Ishikawa (cell line): ENCODE results near the gene ERICH3.

Source experiments
- CEBPB ChIP-seq: IDR thresholded peaks from 2 replicates; pipeline ENCODE4 v1.6.1; 2012
- FOXM1 ChIP-seq: IDR thresholded peaks from 2 replicates; pipeline ENCODE4 v1.6.1; 2012; ENCODE audit warnings: low read depth, borderline replicate concordance
- NFIC ChIP-seq: IDR thresholded peaks from 2 replicates; pipeline ENCODE4 v1.6.1; 2012
- RAD21 ChIP-seq: IDR thresholded peaks from 2 replicates; pipeline ENCODE4 v1.6.1; 2012; ENCODE audit warnings: low read depth
- TAF1 ChIP-seq: IDR thresholded peaks from 2 replicates; pipeline ENCODE4 v1.6.1; 2012; ENCODE audit warnings: low read depth, mild to moderate bottlenecking
- TCF12 ChIP-seq: IDR thresholded peaks from 2 replicates; pipeline ENCODE4 v1.6.1; 2012; ENCODE audit warnings: low read depth
- YY1 ChIP-seq: IDR thresholded peaks from 2 replicates; pipeline ENCODE4 v1.6.1; 2012; ENCODE audit warnings: low read depth
- TF ChIP-seq, protein P1 (sequence below): IDR thresholded peaks from 2 replicates; pipeline ENCODE4 v1.6.1; 2012
- TF ChIP-seq, protein P2 (sequence below): IDR thresholded peaks from 2 replicates; pipeline ENCODE4 v1.6.1; 2012; ENCODE audit warnings: low read depth, mild to moderate bottlenecking

- TF ChIP-seq YY1: no peak
- TF ChIP-seq, protein P1, sequence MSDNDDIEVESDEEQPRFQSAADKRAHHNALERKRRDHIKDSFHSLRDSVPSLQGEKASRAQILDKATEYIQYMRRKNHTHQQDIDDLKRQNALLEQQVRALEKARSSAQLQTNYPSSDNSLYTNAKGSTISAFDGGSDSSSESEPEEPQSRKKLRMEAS: no peak
- no peak for TF ChIP-seq CEBPB
- TF ChIP-seq, protein P2, sequence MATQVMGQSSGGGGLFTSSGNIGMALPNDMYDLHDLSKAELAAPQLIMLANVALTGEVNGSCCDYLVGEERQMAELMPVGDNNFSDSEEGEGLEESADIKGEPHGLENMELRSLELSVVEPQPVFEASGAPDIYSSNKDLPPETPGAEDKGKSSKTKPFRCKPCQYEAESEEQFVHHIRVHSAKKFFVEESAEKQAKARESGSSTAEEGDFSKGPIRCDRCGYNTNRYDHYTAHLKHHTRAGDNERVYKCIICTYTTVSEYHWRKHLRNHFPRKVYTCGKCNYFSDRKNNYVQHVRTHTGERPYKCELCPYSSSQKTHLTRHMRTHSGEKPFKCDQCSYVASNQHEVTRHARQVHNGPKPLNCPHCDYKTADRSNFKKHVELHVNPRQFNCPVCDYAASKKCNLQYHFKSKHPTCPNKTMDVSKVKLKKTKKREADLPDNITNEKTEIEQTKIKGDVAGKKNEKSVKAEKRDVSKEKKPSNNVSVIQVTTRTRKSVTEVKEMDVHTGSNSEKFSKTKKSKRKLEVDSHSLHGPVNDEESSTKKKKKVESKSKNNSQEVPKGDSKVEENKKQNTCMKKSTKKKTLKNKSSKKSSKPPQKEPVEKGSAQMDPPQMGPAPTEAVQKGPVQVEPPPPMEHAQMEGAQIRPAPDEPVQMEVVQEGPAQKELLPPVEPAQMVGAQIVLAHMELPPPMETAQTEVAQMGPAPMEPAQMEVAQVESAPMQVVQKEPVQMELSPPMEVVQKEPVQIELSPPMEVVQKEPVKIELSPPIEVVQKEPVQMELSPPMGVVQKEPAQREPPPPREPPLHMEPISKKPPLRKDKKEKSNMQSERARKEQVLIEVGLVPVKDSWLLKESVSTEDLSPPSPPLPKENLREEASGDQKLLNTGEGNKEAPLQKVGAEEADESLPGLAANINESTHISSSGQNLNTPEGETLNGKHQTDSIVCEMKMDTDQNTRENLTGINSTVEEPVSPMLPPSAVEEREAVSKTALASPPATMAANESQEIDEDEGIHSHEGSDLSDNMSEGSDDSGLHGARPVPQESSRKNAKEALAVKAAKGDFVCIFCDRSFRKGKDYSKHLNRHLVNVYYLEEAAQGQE: no peak
- TF ChIP-seq TAF1: no peak
- TF ChIP-seq TCF12: no peak
- TF ChIP-seq RAD21: no peak
- no peak for TF ChIP-seq NFIC
- TF ChIP-seq FOXM1: no peak
These were observed 23.0 kb downstream of the ERICH3 start for GRCh38 chr1:74650561-74650960.
